C4-2B (cell line): ENCODE measurements around the gene SETD4.

Source experiments
- CTCF ChIP-seq: fragments of 450-650 bp; conservative IDR thresholded peaks from 2 replicates; pipeline ENCODE4 v1.5.1; 2017; ENCODE audit warnings: mild to moderate bottlenecking
- ZFX ChIP-seq: fragments of 450-650 bp; IDR thresholded peaks from 2 replicates; pipeline ENCODE4 v1.6.1; 2017

GRCh38 chr21:36021251-36021837, 39.0 kb downstream of the SETD4 start:
- no peak for TF ChIP-seq CTCF
- no peak for TF ChIP-seq ZFX
